K562 (cell line): Measurements from ENCODE around the gene ARSI. TPM values are rescaled to one million over a fixed set of nuclear protein-coding genes. Genes with fewer than 3 reads are reported as not detected.

Experiments
- DDX20 ChIP-seq: fragments of 450-650 bp; IDR thresholded peaks from 2 replicates; pipeline ENCODE4 v1.6.1; 2016; ENCODE audit warnings: missing genetic modification characterization, low read depth, mild to moderate bottlenecking, missing compliant biosample characterization, moderate library complexity
- HMGXB4 ChIP-seq: sonication (generic); formaldehyde crosslinking; IDR thresholded peaks from 2 replicates; pipeline ENCODE4 v1.8.1; 2023; ENCODE audit warnings: mild to moderate bottlenecking, missing genetic modification reagents
- MECOM ChIP-seq: fragments of 250-450 bp; sonication (Bioruptor Pico); IDR thresholded peaks from 2 replicates; pipeline ENCODE4 v1.8.0; 2022; ENCODE audit warnings: inconsistent platforms
- NCOA4 ChIP-seq: fragments of 450-650 bp; IDR thresholded peaks from 2 replicates; pipeline ENCODE4 v1.6.1; 2018; ENCODE audit warnings: mild to moderate bottlenecking; ENCODE audit not compliant: partially characterized antibody
- POLR2AphosphoS5 ChIP-seq: IDR thresholded peaks from 2 replicates; pipeline ENCODE4 v1.6.1; 2011; ENCODE audit warnings: mild to moderate bottlenecking, low read depth, low read length, moderate library complexity; ENCODE audit not compliant: control insufficient read depth, insufficient read depth
- RAD21 ChIP-seq, 2 experiments: fragments of 250-450 bp in 1 of 2; fragments of 450-650 bp in 1 of 2; sonication (Bioruptor Pico) in 1 of 2; formaldehyde crosslinking in 1 of 2; IDR thresholded peaks in 1 of 2; conservative IDR thresholded peaks in 1 of 2; 2 replicates each; pipeline versions ENCODE4 v1.4.0 to v1.8.0; 2020 to 2022; ENCODE audit warnings: mild to moderate bottlenecking in 2 of 2, moderate library complexity in 1 of 2
- SAP30 ChIP-seq: fragments of 200-600 bp; sonication (generic); IDR thresholded peaks from 2 replicates; pipeline ENCODE4 v1.6.1; 2012; ENCODE audit warnings: borderline replicate concordance, low read depth, mild to moderate bottlenecking, moderate library complexity, low read length, control low read depth, inconsistent platforms; ENCODE audit not compliant: insufficient read depth, poor library complexity, severe bottlenecking
- SMARCA4 ChIP-seq: fragments of 450-650 bp; IDR thresholded peaks from 2 replicates; pipeline ENCODE4 v1.6.1; 2016
- TOE1 ChIP-seq, 2 experiments: fragments of 450-650 bp in 1 of 2; sonication (generic) in 1 of 2; formaldehyde crosslinking in 1 of 2; IDR thresholded peaks; 2 replicates each; pipeline versions ENCODE4 v1.7.1 to v1.8.0; 2016 to 2022; ENCODE audit warnings: borderline replicate concordance in 2 of 2, mild to moderate bottlenecking in 2 of 2, antibody characterized with exemption in 1 of 2, inconsistent platforms in 1 of 2, low read depth in 1 of 2, missing genetic modification reagents in 1 of 2, moderate library complexity in 1 of 2
- VEZF1 ChIP-seq: fragments of 200-800 bp; sonication (Bioruptor generic); IDR thresholded peaks from 2 replicates; pipeline ENCODE4 v1.6.1; 2017; ENCODE audit warnings: missing genetic modification characterization, missing compliant biosample characterization
- ZBTB11 ChIP-seq, 3 experiments: fragments of 200-800 bp in 1 of 3; fragments of 250-450 bp in 1 of 3; fragments of 450-650 bp in 1 of 3; sonication (Bioruptor Pico) in 1 of 3; sonication (Bioruptor generic) in 1 of 3; formaldehyde crosslinking in 1 of 3; IDR thresholded peaks; 2 replicates each; pipeline versions ENCODE4 v1.6.1 to v1.8.0; 2016 to 2022; ENCODE audit warnings: mild to moderate bottlenecking in 2 of 3, missing genetic modification characterization in 2 of 3, missing compliant biosample characterization in 1 of 3, moderate library complexity in 1 of 3
- polyA plus RNA-seq, 8 experiments: library from polyadenylated mRNA; depleted of rRNA in 4 of 8; stranded (reverse) in 5 of 8; unstranded in 3 of 8; fragments of >200 nt; fragmentation: Nextera tagmentation in 2 of 8; fragmentation: Illumina TruSeq in 1 of 8; extraction: Ambion mirVana in 2 of 8; extraction: Trizol in 1 of 8; gene quantifications; 2 replicates each; pipeline versions ENCODE4 v1.2.1 to v1.2.3, GENCODE V29; 2011 to 2014; ENCODE audit warnings: inconsistent platforms in 1 of 8, missing spikeins in 1 of 8
- total RNA-seq, 7 experiments: library from RNA; depleted of rRNA in 6 of 7; stranded (reverse); fragments of >200 nt in 6 of 7; fragmentation: Illumina TruSeq in 2 of 7; extraction: Trizol in 2 of 7; gene quantifications; 2 replicates each; pipeline versions ENCODE4 v1.2.1 to v1.2.3, GENCODE V29; 2011 to 2021; ENCODE audit warnings: low replicate concordance in 1 of 7

ARSI gene
- total and polyA plus RNA-seq, 9 of the 15 experiments (the other 6 are each of a cell fraction or from before 2014, with no cell fraction given): 0.04 to 0.07 TPM; not detected in 7

GRCh38 chr5:150293091-150293941, 9.4 kb downstream of the ARSI start (continued):
- no peak for TF ChIP-seq HMGXB4 (CRISPR knock-in tag)
- no peak for TF ChIP-seq MECOM (CRISPR knock-in tag)
- no peak for TF ChIP-seq SAP30
- 0 out of 4 replicates have a peak, but pooled peaks of 1 of the 2 experiments have one; percentile 3 for TF ChIP-seq RAD21 (CRISPR knock-in tag; conservative IDR thresholded peaks at IDR 0.05 in 1 of 2, IDR thresholded peaks at IDR 0.05 in 1 of 2)
- peak; percentile 70; the same call in 1 of the 2 replicates for TF ChIP-seq TOE1 (IDR thresholded peaks at IDR 0.05; ENCODE audit: borderline replicate concordance)
- no peak for TF ChIP-seq TOE1 (CRISPR knock-in tag; IDR thresholded peaks at IDR 0.05; ENCODE audit: borderline replicate concordance, low read depth)
- peak; percentile 80 for TF ChIP-seq POLR2AphosphoS5
- TF ChIP-seq SMARCA4: peak; percentile 87
- peak; percentile 49 for TF ChIP-seq VEZF1 (CRISPR knock-in tag)
- TF ChIP-seq DDX20 (tag): no peak
- no peak for TF ChIP-seq NCOA4
- TF ChIP-seq ZBTB11 (CRISPR knock-in tag; IDR thresholded peaks at IDR 0.05): no peak
